ENCODE data around the gene SEC24D.

GRCh38 chr4:118877797-118878196 lies 41.9 kb upstream of the SEC24D start:
- TF ChIP-seq PKNOX1 (IDR thresholded peaks at IDR 0.05) (no peak), TARDBP (IDR thresholded peaks at IDR 0.05) (no peak), FOXM1 (IDR thresholded peaks at IDR 0.05; ENCODE audit: borderline replicate concordance) (no peak), FOXA1 (IDR thresholded peaks at IDR 0.05) (no peak), SP1 (IDR thresholded peaks at IDR 0.05) (no peak), HDGF (IDR thresholded peaks at IDR 0.05; ENCODE audit: borderline replicate concordance) (no peak), FOXK2 (IDR thresholded peaks at IDR 0.05) (no peak), BHLHE40 (IDR thresholded peaks at IDR 0.05; ENCODE audit: borderline replicate concordance) (no peak), ELF4 (IDR thresholded peaks at IDR 0.05) (no peak), ZNF384 (IDR thresholded peaks at IDR 0.05) (no peak), NFRKB (IDR thresholded peaks at IDR 0.05) (no peak), LEF1 (IDR thresholded peaks at IDR 0.05; ENCODE audit: borderline replicate concordance) (no peak), SUZ12 (IDR thresholded peaks at IDR 0.05) (no peak), CTBP1 (IDR thresholded peaks at IDR 0.05; ENCODE audit: borderline replicate concordance) (no peak)
